ENCODE data around the gene SETD2. TPM values are rescaled to one million over a fixed set of nuclear protein-coding genes. Genes with fewer than 3 reads are reported as not detected.
"Not testable (repeated sequence)": the region's sequence is repeated elsewhere in the genome, so short reads cannot be mapped to it uniquely, and the experiment has no call there.

SETD2 gene
- total RNA-seq, 3 donors from 2014 or later (not counting 1 experiment from before 2014, with no cell fraction given) = 86.5 to 104 (median 95.9) TPM

DNA sequence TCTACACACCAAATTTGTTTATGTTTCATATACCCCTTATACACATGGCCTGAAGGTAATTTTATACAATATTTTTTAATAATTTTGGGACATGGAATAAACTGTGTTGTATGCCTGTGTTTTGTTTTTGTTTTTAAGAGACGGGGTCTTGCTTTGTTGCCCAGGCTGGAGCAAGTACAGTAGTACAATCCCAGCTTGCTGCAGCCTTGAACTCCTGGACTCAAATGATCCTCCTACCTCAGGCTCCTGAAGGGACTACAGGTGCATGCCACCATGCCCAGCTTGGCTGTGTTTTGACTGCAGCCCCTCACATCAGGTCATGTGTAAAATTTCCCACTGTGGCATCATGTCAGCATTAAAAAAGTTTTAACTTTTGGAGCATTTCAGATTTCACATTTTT is 18.6 kb downstream of the SETD2 start:
- peaks cover 36 to 42% of the 10 kb centered on the region in 2 donors for H3K4me1 Mint-ChIP-seq
- H3K9me3 Mint-ChIP-seq = no peaks in the 10 kb centered on the region

DNA sequence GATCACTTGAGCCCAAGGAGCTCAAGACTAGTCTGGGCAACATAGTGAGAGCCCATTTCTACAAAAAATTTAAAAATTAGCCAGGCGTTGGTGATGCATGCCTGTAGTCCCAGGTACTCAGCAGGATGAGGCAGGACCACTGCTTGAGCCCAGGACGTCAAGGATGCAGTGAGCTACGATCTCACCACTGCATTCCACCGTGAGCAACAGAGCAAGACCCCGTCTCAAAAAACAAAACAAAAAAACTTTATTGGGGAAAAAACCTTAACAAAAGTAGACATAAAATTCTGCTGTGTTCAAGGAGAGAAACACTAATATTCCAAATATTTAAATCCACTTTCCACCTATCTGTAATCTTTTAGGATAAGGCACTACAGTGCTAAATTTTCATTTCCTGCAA is 20.8 kb downstream of the SETD2 start:
- TF ChIP-seq, protein P1, sequence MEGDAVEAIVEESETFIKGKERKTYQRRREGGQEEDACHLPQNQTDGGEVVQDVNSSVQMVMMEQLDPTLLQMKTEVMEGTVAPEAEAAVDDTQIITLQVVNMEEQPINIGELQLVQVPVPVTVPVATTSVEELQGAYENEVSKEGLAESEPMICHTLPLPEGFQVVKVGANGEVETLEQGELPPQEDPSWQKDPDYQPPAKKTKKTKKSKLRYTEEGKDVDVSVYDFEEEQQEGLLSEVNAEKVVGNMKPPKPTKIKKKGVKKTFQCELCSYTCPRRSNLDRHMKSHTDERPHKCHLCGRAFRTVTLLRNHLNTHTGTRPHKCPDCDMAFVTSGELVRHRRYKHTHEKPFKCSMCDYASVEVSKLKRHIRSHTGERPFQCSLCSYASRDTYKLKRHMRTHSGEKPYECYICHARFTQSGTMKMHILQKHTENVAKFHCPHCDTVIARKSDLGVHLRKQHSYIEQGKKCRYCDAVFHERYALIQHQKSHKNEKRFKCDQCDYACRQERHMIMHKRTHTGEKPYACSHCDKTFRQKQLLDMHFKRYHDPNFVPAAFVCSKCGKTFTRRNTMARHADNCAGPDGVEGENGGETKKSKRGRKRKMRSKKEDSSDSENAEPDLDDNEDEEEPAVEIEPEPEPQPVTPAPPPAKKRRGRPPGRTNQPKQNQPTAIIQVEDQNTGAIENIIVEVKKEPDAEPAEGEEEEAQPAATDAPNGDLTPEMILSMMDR (IDR thresholded peaks at IDR 0.05) = no peak
- no peaks in the 10 kb centered on the region for H3K9me3 ChIP-seq (ENCODE audit: control insufficient read depth, insufficient read depth, low read length)
- intact Hi-C loops (cut with micrococcal nuclease) = no loop called here
- Mint-ChIP-seq H3K4me1 (peaks cover 25 to 35% of the 10 kb centered on the region in 2 donors), H3K27me3 (ENCODE audit: low read depth in 2 of 2) (no peaks in the 10 kb centered on the region), H3K9me3 (no peaks in the 10 kb centered on the region), H3K36me3 (no peaks in the 10 kb centered on the region), H3K27ac (no peak overlapping the region), H3K4me3 (no peak overlapping the region)
- 89% methylated on average over 4 of the region's 5 CpGs for WGBS (ENCODE audit: insufficient coverage)
- no peak for DNase-seq
- no peak overlapping the region for H3K4me3 ChIP-seq (ENCODE audit: low read length)
- no peaks in the 10 kb centered on the region for H3K36me3 ChIP-seq (ENCODE audit: control insufficient read depth, insufficient read depth, low read length)
- H3K4me1 ChIP-seq (ENCODE audit: control insufficient read depth, insufficient read depth, low read length) = peaks cover 23% of the 10 kb centered on the region
- H3K27me3 ChIP-seq (ENCODE audit: control insufficient read depth, insufficient read depth, low read length) = no peaks in the 10 kb centered on the region
- no peak overlapping the region for H3K27ac ChIP-seq (ENCODE audit: low read length)
- no peak for ATAC-seq

More for the DNA sequence above, 18.6 kb downstream of the SETD2 start:
- ATAC-seq (no peak), DNase-seq (no peak)
- intact Hi-C loops (cut with micrococcal nuclease) = no loop called here
- no peak overlapping the region for H3K27ac ChIP-seq (ENCODE audit: low read length)
- peaks cover 23% of the 10 kb centered on the region for H3K4me1 ChIP-seq (ENCODE audit: control insufficient read depth, insufficient read depth, low read length)
- no peaks in the 10 kb centered on the region for H3K36me3 Mint-ChIP-seq
- WGBS (ENCODE audit: insufficient coverage) = 100% methylated on average over 1 of the region's 1 CpG
- no peaks in the 10 kb centered on the region for H3K27me3 Mint-ChIP-seq (ENCODE audit: low read depth in 2 of 2)
- no peaks in the 10 kb centered on the region for H3K9me3 ChIP-seq (ENCODE audit: control insufficient read depth, insufficient read depth, low read length)
- TF ChIP-seq, protein P1 (IDR thresholded peaks at IDR 0.05) = no peak
- H3K27me3 ChIP-seq (ENCODE audit: control insufficient read depth, insufficient read depth, low read length) = no peaks in the 10 kb centered on the region
- no peak overlapping the region for H3K4me3 Mint-ChIP-seq
- H3K36me3 ChIP-seq (ENCODE audit: control insufficient read depth, insufficient read depth, low read length) = no peaks in the 10 kb centered on the region
- no peak overlapping the region for H3K27ac Mint-ChIP-seq
- H3K4me3 ChIP-seq (ENCODE audit: low read length) = no peak overlapping the region

DNA sequence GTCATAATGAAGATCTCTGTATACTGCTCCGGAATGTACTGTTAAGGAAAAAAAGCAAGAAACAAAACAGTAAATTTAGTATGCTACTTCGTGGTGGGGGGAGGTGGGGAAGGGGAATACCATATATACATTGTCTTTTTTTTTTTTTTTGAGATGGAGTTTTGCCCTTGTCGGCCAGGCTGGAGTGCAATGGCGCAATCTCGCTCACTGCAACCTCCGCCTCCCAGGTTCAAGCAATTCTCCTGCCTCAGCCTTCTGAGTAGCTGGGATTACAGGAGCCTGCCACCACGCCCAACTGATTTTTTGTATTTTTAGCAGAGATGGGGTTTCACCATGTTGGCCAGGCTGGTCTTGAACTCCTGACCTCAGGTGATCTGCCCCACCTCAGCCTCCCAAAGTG is 21.4 kb downstream of the SETD2 start:
- H3K36me3 ChIP-seq (ENCODE audit: control insufficient read depth, insufficient read depth, low read length); H3K27me3 Mint-ChIP-seq (ENCODE audit: low read depth in 2 of 2); H3K27ac Mint-ChIP-seq; DNase-seq; H3K9me3 ChIP-seq (ENCODE audit: control insufficient read depth, insufficient read depth, low read length); H3K4me3 Mint-ChIP-seq; ATAC-seq; H3K36me3 Mint-ChIP-seq; H3K27me3 ChIP-seq (ENCODE audit: control insufficient read depth, insufficient read depth, low read length); H3K4me3 ChIP-seq (ENCODE audit: low read length); H3K27ac ChIP-seq (ENCODE audit: low read length); intact Hi-C loops (cut with micrococcal nuclease); H3K9me3 Mint-ChIP-seq: not testable (repeated sequence)
- peaks cover 23% of the 10 kb centered on the region for H3K4me1 ChIP-seq (ENCODE audit: control insufficient read depth, insufficient read depth, low read length)
- WGBS (ENCODE audit: insufficient coverage) = 83% methylated on average over 5 of the region's 7 CpGs
- H3K4me1 Mint-ChIP-seq = peaks cover 25 to 32% of the 10 kb centered on the region in 2 donors

DNA sequence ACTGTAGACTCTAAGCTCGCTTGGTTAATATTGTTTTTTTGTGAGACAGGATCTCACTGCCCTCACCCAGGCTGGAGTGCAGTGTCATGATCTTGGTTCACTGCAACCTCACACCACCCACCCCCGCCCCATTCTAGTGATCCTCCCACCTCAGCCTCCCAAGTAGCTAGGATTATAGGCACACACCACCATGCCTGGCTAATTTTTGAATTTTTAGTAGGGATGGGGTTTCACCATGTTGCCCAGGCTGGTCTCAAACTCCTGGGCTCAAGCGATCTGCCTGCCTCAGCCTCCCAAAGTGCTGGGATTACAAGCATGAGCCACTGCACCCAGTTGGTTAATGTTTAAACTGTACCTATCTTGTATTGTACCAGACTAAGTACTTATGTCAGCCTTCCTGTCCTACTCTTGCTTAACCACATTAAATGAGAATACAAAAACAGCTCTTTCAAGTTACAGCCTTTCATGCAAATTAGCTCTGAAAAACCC is 22.9 kb downstream of the SETD2 start:
- H3K36me3 ChIP-seq (ENCODE audit: control insufficient read depth, insufficient read depth, low read length); H3K27ac ChIP-seq (ENCODE audit: low read length); H3K27me3 Mint-ChIP-seq (ENCODE audit: low read depth in 2 of 2); H3K36me3 Mint-ChIP-seq; intact Hi-C loops (cut with micrococcal nuclease); H3K4me3 ChIP-seq (ENCODE audit: low read length); H3K9me3 ChIP-seq (ENCODE audit: control insufficient read depth, insufficient read depth, low read length); H3K9me3 Mint-ChIP-seq; H3K27me3 ChIP-seq (ENCODE audit: control insufficient read depth, insufficient read depth, low read length): not testable (repeated sequence)
- DNase-seq (peak in 1 of 2 donors; percentile 50), ATAC-seq (peak; percentile 38 to 74 (median 50))
- 83% methylated on average over 1 of the region's 3 CpGs for WGBS (ENCODE audit: insufficient coverage)
- Mint-ChIP-seq H3K4me3 (peak overlapping the region; percentile 10), H3K4me1 (peaks cover 31 to 36% of the 10 kb centered on the region in 2 donors), H3K27ac (peak overlapping the region; percentile 34 to 71)
- peaks cover 23% of the 10 kb centered on the region for H3K4me1 ChIP-seq (ENCODE audit: control insufficient read depth, insufficient read depth, low read length)

DNA sequence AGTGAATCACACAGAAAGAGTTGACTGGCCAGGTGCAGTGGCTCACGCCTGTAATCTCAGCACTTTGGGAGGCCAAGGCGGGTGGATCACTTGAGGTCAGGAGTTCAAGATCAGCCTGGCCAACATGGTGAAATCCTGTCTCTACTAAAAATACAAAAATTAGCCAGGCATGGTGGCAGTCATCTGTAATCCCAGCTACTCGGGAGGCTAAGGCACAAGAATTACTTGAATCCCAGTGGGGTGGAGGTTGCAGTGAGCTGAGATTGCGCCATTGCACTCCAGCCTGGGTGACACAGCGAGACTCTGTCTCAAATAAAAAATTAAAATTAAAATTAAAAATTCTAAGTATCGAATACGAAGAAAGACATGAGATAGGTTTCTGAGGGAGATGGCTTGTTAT is 23.4 kb downstream of the SETD2 start:
- DNase-seq; H3K36me3 Mint-ChIP-seq; H3K9me3 Mint-ChIP-seq; intact Hi-C loops (cut with micrococcal nuclease); H3K27me3 Mint-ChIP-seq (ENCODE audit: low read depth in 2 of 2); H3K27me3 ChIP-seq (ENCODE audit: control insufficient read depth, insufficient read depth, low read length); H3K4me3 ChIP-seq (ENCODE audit: low read length); H3K9me3 ChIP-seq (ENCODE audit: control insufficient read depth, insufficient read depth, low read length); ATAC-seq; H3K36me3 ChIP-seq (ENCODE audit: control insufficient read depth, insufficient read depth, low read length); H3K27ac Mint-ChIP-seq; H3K27ac ChIP-seq (ENCODE audit: low read length); H3K4me3 Mint-ChIP-seq: not testable (repeated sequence)
- WGBS (ENCODE audit: insufficient coverage) = 90% methylated on average over 3 of the region's 7 CpGs
- H3K4me1 Mint-ChIP-seq = peaks cover 34 to 36% of the 10 kb centered on the region in 2 donors
- peaks cover 23% of the 10 kb centered on the region for H3K4me1 ChIP-seq (ENCODE audit: control insufficient read depth, insufficient read depth, low read length)

Measured in natural killer cell (primary cell).